Suppressor macrophage treated with lipopolysaccharide for 1 hour (primary cell): Measurements from ENCODE around the gene TTK.

ENCODE experiments used
- DNase-seq, 3 donors: peaks; one replicate each; pipeline ENCODE4 v3.0.0-alpha.2; 2020 to 2022

TTK gene

GRCh38 chr6:80004173-80005072 lies at the start of gene TTK:
Gene TTK (plus strand): TSS chr6:80004649. CDS start chr6:80005844, 1,195 bp downstream.
- DNase-seq: peak; percentile 94 to 97 (median 96)

- DNase-seq: no peak
These were observed 49.6 kb upstream of the TTK start for GRCh38 chr6:79954849-79955248.

- no peak for DNase-seq
These were observed 39.8 kb upstream of the TTK start for GRCh38 chr6:79964607-79965081.

- no peak for DNase-seq
These were observed 37.3 kb upstream of the TTK start for GRCh38 chr6:79967178-79967577.

GRCh38 chr6:79969784-79970183 lies 34.7 kb upstream of the TTK start:
- no peak for DNase-seq

- no peak for DNase-seq
These were observed 33.3 kb upstream of the TTK start for GRCh38 chr6:79971193-79971592.

- DNase-seq: no peak
These were observed 22.8 kb upstream of the TTK start for GRCh38 chr6:79981652-79982051.

GRCh38 chr6:79984261-79984660 lies 20.2 kb upstream of the TTK start:
- DNase-seq: no peak

GRCh38 chr6:79985128-79985527 lies 19.3 kb upstream of the TTK start:
- DNase-seq: no peak

- no peak for DNase-seq
These were observed 14.8 kb upstream of the TTK start for GRCh38 chr6:79989641-79990040.

- no peak for DNase-seq
These were observed 11.2 kb upstream of the TTK start for GRCh38 chr6:79993012-79993910.

GRCh38 chr6:79993911-79994309 lies 10.5 kb upstream of the TTK start:
- no peak for DNase-seq

GRCh38 chr6:79997728-79998127 lies 6.7 kb upstream of the TTK start:
- no peak for DNase-seq

GRCh38 chr6:80001337-80001736 lies 3.1 kb upstream of the TTK start:
- DNase-seq: no peak

GRCh38 chr6:80003826-80004172 lies 650 bp upstream of the TTK start:
- peak in 1 of 3 donors; percentile 7 for DNase-seq

GRCh38 chr6:80005406-80005805 lies 957 bp downstream of the TTK start:
- DNase-seq: no peak

- no peak for DNase-seq
These were observed 2.1 kb downstream of the TTK start for GRCh38 chr6:80006541-80006940.

- no peak for DNase-seq
These were observed 5.1 kb downstream of the TTK start for GRCh38 chr6:80009531-80009930.

GRCh38 chr6:80010288-80010687 lies 5.8 kb downstream of the TTK start:
- DNase-seq: no peak

- no peak for DNase-seq
These were observed 11.5 kb downstream of the TTK start for GRCh38 chr6:80015839-80016435.

GRCh38 chr6:80020381-80021120 lies 16.1 kb downstream of the TTK start:
- DNase-seq: no peak

- DNase-seq: no peak
These were observed 16.7 kb downstream of the TTK start for GRCh38 chr6:80021131-80021530.

GRCh38 chr6:80021591-80021990 lies 17.1 kb downstream of the TTK start:
- no peak for DNase-seq
